GM12878 (cell line): ENCODE results near the gene PPT2. TPM values are rescaled to one million over a fixed set of nuclear protein-coding genes. Genes with fewer than 3 reads are reported as not detected.
"Not testable (repeated sequence)": the region's sequence is repeated elsewhere in the genome, so short reads cannot be mapped to it uniquely, and the experiment has no call there.

ENCODE experiments used
- ATAC-seq: fragments of 200-7000 bp; cut with Tn5 transposase; 3 replicates; pipeline ENCODE4 v1.9.1; 2020; ENCODE audit warnings: mild to moderate bottlenecking, moderate library complexity
- BruUV-seq: library from RNA; stranded (reverse); fragments of 400-500 nt; replicated peaks from 2 replicates; lab custom pipeline; 2021; lab: Mats Ljungman, UMichigan
- CTCF ChIA-PET: fragments of 300-600 bp; sonication (Branson Sonifier 250); formaldehyde crosslinking; extraction: SDS; loops from one replicate; lab custom pipeline; 2021; ENCODE audit warnings: inconsistent platforms; lab: Yijun Ruan, JAX
- POLR2A ChIA-PET: fragments of 350-600 bp; formaldehyde crosslinking; extraction: SDS; loops from one replicate; lab custom pipeline; 2021; ENCODE audit warnings: inconsistent platforms; lab: Charles Lee
- RAD21 ChIA-PET: fragments of 300-600 bp; sonication (Branson Sonifier 250); formaldehyde crosslinking; loops from one replicate; lab custom pipeline; 2023; ENCODE audit warnings: antibody characterized with exemption; ENCODE audit not compliant: unreplicated experiment; lab: Charles Lee
- SMC1A ChIA-PET: fragments of 300-600 bp; sonication (Branson Sonifier 250); formaldehyde crosslinking; loops from one replicate; lab custom pipeline; 2023; ENCODE audit not compliant: unreplicated experiment, uncharacterized antibody; lab: Charles Lee
- DNase-seq: peaks from one replicate; pipeline ENCODE4 v3.0.0-alpha.2; 2011; ENCODE audit warnings: low read depth, low spot score
- FAIRE-seq: peaks from 3 replicates; lab custom pipeline; 2011; peaks lifted over from hg19 to GRCh38; lab: Jason Lieb, UNC
- H2AFZ ChIP-seq: 2 replicates; pipeline ENCODE4 v1.6.0; 2011; ENCODE audit warnings: low read depth, low read length, control low read depth; ENCODE audit not compliant: control insufficient read depth
- H3K27ac ChIP-seq: 2 replicates; pipeline ENCODE4 v1.5.1; 2011; ENCODE audit warnings: control low read depth; ENCODE audit not compliant: control insufficient read depth, insufficient read depth
- H3K27me3 ChIP-seq, 2 experiments: replicated peaks in 1 of 2; 2 replicates each; pipeline versions ENCODE4 v1.6.0 to v1.6.1; 2011; ENCODE audit warnings: low read length in 1 of 2; ENCODE audit not compliant: control insufficient read depth in 2 of 2, insufficient read depth in 2 of 2
- H3K36me3 ChIP-seq, 2 experiments: 2 replicates each; pipeline ENCODE4 v1.5.1; 2011; ENCODE audit warnings: low read length in 1 of 2; ENCODE audit not compliant: control insufficient read depth in 2 of 2, insufficient read depth in 2 of 2
- H3K4me1 ChIP-seq: 2 replicates; pipeline ENCODE4 v1.6.1; 2011; ENCODE audit warnings: mild to moderate bottlenecking, low read length, moderate library complexity, mixed read lengths; ENCODE audit not compliant: control insufficient read depth, insufficient read depth
- H3K4me2 ChIP-seq: 2 replicates; pipeline ENCODE4 v1.6.0; 2011; ENCODE audit warnings: control low read depth; ENCODE audit not compliant: control insufficient read depth, insufficient read depth
- H3K4me3 ChIP-seq: fragments of 200-600 bp; sonication (generic); 2 replicates; pipeline ENCODE4 v1.5.1; 2016
- H3K79me2 ChIP-seq: 2 replicates; pipeline ENCODE4 v1.6.0; 2011; ENCODE audit warnings: low read length; ENCODE audit not compliant: control insufficient read depth, insufficient read depth
- H3K9ac ChIP-seq: 2 replicates; pipeline ENCODE4 v1.8.0; 2011; ENCODE audit warnings: low read length, control low read depth, mixed read lengths; ENCODE audit not compliant: control insufficient read depth, insufficient read depth
- H3K9me3 ChIP-seq: replicated peaks from 3 replicates; pipeline ENCODE4 v1.5.1; 2011; ENCODE audit warnings: mild to moderate bottlenecking, low read length; ENCODE audit not compliant: control insufficient read depth, insufficient read depth
- H4K20me1 ChIP-seq: 2 replicates; pipeline ENCODE4 v1.6.0; 2011; ENCODE audit not compliant: control insufficient read depth, insufficient read depth
- BACH1 ChIP-seq: fragments of 450-650 bp; IDR thresholded peaks from 2 replicates; pipeline ENCODE4 v1.6.1; 2017; ENCODE audit warnings: mild to moderate bottlenecking, borderline replicate concordance
- IRF5 ChIP-seq: fragments of 450-650 bp; IDR thresholded peaks from 2 replicates; pipeline ENCODE4 v1.6.1; 2017; ENCODE audit warnings: borderline replicate concordance
- WRNIP1 ChIP-seq: IDR thresholded peaks from 2 replicates; pipeline ENCODE4 v1.6.1; 2011; ENCODE audit warnings: low read depth, low read length, improper control_type of control experiment, borderline replicate concordance
- ZNF274 ChIP-seq: IDR thresholded peaks from one replicate; pipeline ENCODE4 v1.8.0; 2011; ENCODE audit not compliant: insufficient read length, insufficient read depth
- WGBS: methylation state at CpG from one replicate; pipeline ENCODE4 v1.1.6; 2016; ENCODE audit warnings: low lambda C conversion rate; ENCODE audit not compliant: insufficient replicate concordance, insufficient coverage; ENCODE audit errors: missing lambda C conversion rate; 5-methylcytosine and 5-hydroxymethylcytosine counted together
- in situ Hi-C: fragments of 300-500 bp; cut with MboI; formaldehyde crosslinking; loops from 9 replicates; pipeline ENCODE4 v1.14.3; 2018; ENCODE audit warnings: mixed read lengths
- intact Hi-C: fragments of 100-400 bp; cut with micrococcal nuclease; formaldehyde crosslinking; loops from one replicate; pipeline ENCODE4 v1.14.2; 2022; ENCODE audit not compliant: unreplicated experiment
- polyA plus RNA-seq, 11 experiments: library from polyadenylated mRNA; depleted of rRNA in 4 of 11; unstranded in 6 of 11; stranded (reverse) in 5 of 11; fragments of >200 nt; fragmentation: Nextera tagmentation in 4 of 11; fragmentation: Illumina TruSeq in 1 of 11; extraction: Ambion mirVana in 4 of 11; extraction: Trizol in 1 of 11; gene quantifications; 1 replicate in 1 of 11; 2 replicates in 10 of 11; pipeline versions ENCODE4 v1.2.1 to v1.2.3, GENCODE V29; 2011 to 2016; ENCODE audit warnings: inconsistent platforms in 2 of 11, missing spikeins in 2 of 11, low read depth in 1 of 11
- total RNA-seq, 4 experiments: library from RNA; depleted of rRNA in 3 of 4; stranded (reverse); fragments of >200 nt in 3 of 4; fragmentation: Illumina TruSeq in 1 of 4; extraction: Trizol in 1 of 4; gene quantifications; 2 replicates each; pipeline versions ENCODE4 v1.2.1 to v1.2.3, GENCODE V29; 2013 to 2021
- TF ChIP-seq, protein P1 (sequence below): fragments of 450-650 bp; conservative IDR thresholded peaks from 2 replicates; pipeline ENCODE4 v1.6.1; 2017; ENCODE audit warnings: mild to moderate bottlenecking, moderate library complexity

The PPT2 gene
- total and polyA plus RNA-seq, 10 of the 15 experiments (the other 5 are each of a cell fraction or from before 2014, with no cell fraction given) = 1.3 to 25.5 (median 5.5) TPM

DNA sequence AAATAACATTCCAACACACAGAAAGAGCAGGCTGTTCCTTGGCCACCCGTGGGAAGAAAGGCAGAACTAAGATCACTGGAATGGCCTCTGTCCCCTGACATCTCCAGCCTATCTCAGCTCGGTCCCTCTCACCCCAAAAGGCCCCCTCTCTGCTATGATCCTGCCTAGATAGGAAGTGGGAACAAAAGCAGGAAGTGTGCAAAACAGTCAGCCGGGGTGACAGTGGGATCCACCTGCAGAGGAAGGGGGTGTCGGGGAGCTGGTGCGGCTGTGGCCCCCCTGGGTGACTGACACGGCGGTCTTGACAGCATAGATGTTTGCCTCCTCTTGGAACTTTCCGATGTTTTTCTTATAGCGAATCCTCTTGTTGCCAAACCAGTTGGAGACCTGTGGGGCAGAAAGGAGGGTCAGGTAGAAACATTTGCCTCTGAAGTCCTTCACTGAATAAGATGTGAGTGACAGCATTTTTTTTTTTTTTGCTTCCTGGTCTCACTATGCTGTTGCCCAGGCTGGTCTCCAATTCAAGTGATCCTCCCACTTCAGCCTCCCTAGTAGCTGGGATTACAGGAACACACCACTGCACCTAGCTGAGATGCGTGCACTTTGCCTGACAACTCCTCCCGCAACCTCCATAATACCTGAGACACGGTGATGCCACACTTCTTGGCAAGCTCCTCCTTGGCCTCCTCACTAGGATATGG lies 33.2 kb downstream of the PPT2 start (continued):
- TF ChIP-seq ZNF274 (no peak), BACH1 (0 out of 2 replicates have a peak, but pooled peaks have one; percentile 17), IRF5 (no peak), WRNIP1 (no peak)
- TF ChIP-seq, protein P1, sequence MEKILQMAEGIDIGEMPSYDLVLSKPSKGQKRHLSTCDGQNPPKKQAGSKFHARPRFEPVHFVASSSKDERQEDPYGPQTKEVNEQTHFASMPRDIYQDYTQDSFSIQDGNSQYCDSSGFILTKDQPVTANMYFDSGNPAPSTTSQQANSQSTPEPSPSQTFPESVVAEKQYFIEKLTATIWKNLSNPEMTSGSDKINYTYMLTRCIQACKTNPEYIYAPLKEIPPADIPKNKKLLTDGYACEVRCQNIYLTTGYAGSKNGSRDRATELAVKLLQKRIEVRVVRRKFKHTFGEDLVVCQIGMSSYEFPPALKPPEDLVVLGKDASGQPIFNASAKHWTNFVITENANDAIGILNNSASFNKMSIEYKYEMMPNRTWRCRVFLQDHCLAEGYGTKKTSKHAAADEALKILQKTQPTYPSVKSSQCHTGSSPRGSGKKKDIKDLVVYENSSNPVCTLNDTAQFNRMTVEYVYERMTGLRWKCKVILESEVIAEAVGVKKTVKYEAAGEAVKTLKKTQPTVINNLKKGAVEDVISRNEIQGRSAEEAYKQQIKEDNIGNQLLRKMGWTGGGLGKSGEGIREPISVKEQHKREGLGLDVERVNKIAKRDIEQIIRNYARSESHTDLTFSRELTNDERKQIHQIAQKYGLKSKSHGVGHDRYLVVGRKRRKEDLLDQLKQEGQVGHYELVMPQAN = no peak

DNA sequence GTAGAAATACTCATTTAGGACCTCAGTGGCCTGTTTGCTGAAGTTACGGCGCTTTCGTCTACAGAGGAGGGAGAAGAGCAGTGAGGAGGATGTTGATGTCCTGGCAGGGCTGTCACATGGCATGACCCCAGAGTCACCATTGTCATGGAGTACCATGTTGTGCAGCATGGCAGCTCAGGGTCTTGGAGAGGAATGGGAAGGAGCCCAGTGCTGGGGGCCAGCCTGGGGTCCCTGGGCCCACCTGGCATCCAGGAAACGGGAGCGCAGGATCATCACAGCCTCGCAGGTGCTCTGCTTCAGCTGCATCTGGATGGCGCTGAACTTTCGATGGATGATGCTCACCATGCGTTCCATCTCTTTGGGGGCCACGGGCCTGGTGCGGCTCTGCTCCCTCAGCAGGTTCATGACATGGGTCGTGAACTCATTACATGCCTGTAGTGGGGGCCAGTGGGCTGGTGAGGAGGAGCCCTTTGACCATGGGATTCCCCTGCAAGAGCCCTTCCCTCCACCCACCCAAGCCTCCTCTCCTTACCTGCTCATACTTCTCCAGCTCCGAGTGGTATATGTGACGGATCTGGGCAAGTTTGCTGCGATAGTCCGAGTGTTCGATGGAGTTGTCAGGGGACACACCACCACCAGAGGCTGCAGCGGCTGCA lies 33.9 kb downstream of the PPT2 start:
- RAD21 ChIA-PET, H3K9me3 ChIP-seq, H3K27ac ChIP-seq, ATAC-seq, intact Hi-C loops, H2AFZ ChIP-seq, H4K20me1 ChIP-seq, H3K9ac ChIP-seq, DNase-seq, H3K36me3 ChIP-seq, FAIRE-seq, in situ Hi-C loops, BruUV-seq, H3K27me3 ChIP-seq: not testable (repeated sequence)
- Histone ChIP-seq H3K4me2 (peak overlapping the region; percentile 93), H3K4me3 (peak overlapping the region; percentile 90; the same call in 1 of the 2 replicates), H3K4me1 (peaks cover 23% of the 10 kb centered on the region), H3K79me2 (peaks cover 53% of the 10 kb centered on the region)
- ChIA-PET CTCF (interaction anchor here (0.9 to 1.2 kb wide), 2 partner anchors 8 to 272 kb away, joined by 3 to 5 read pairs; no protein-coding TSS in a partner anchor), POLR2A (interaction anchor here (0.9 to 7.0 kb wide), 2 partner anchors 9 to 81 kb away, joined by 3 to 123 read pairs; partner anchors contain the start of genes AGPAT1 and RNF5), SMC1A (interaction anchor here (0.6 to 1.6 kb wide), 3 partner anchors 8 to 1136 kb away, joined by 3 to 6 read pairs (median 3); no protein-coding TSS in a partner anchor)
- 99% methylated on average over 17 of the region's 18 CpGs for WGBS
